GM04503 (cell line): Measurements from ENCODE around the gene CAMKMT.
A peak's percentile ranks its signal among the peaks of the same experiment; 100 is the strongest.

Experiments used
- DNase-seq: peaks from one replicate; pipeline ENCODE4 v3.0.0-alpha.2; 2012; ENCODE audit warnings: low read depth

Gene CAMKMT

GRCh38 chr2:44691174-44691785 lies 329.5 kb downstream of the CAMKMT start:
- DNase-seq, result no peak

GRCh38 chr2:44692821-44693220 lies 331.1 kb downstream of the CAMKMT start:
- DNase-seq, result no peak

GRCh38 chr2:44700824-44701223 lies 339.1 kb downstream of the CAMKMT start:
- DNase-seq, result no peak

GRCh38 chr2:44705356-44705755 lies 343.6 kb downstream of the CAMKMT start:
- DNase-seq, result no peak

- no peak for DNase-seq
Observed at GRCh38 chr2:44705876-44706480, 344.2 kb downstream of the CAMKMT start.

- no peak for DNase-seq
Observed at GRCh38 chr2:44706681-44707553, 345.2 kb downstream of the CAMKMT start.

GRCh38 chr2:44707945-44708660 lies 346.4 kb downstream of the CAMKMT start:
- DNase-seq, result no peak

- DNase-seq, result no peak
Observed at GRCh38 chr2:44708661-44709000, 346.9 kb downstream of the CAMKMT start.

GRCh38 chr2:44713170-44713569 lies 351.4 kb downstream of the CAMKMT start:
- no peak for DNase-seq

GRCh38 chr2:44715671-44716081 lies 353.9 kb downstream of the CAMKMT start:
- peak; percentile 29 for DNase-seq

GRCh38 chr2:44716131-44716530 lies 354.4 kb downstream of the CAMKMT start:
- no peak for DNase-seq

- no peak for DNase-seq
Observed at GRCh38 chr2:44718431-44718830, 356.7 kb downstream of the CAMKMT start.

GRCh38 chr2:44719562-44719961 lies 357.8 kb downstream of the CAMKMT start:
- DNase-seq, result no peak

GRCh38 chr2:44722026-44722625 lies 360.4 kb downstream of the CAMKMT start:
- no peak for DNase-seq

GRCh38 chr2:44723921-44724320 lies 362.2 kb downstream of the CAMKMT start:
- no peak for DNase-seq

- no peak for DNase-seq
Observed at GRCh38 chr2:44730593-44730992, 368.8 kb downstream of the CAMKMT start.

GRCh38 chr2:44731505-44731904 lies 369.8 kb downstream of the CAMKMT start:
- no peak for DNase-seq

- no peak for DNase-seq
Observed at GRCh38 chr2:44736270-44736942, 374.7 kb downstream of the CAMKMT start.

GRCh38 chr2:44740678-44741077 lies 378.9 kb downstream of the CAMKMT start:
- no peak for DNase-seq

GRCh38 chr2:44741507-44741906 lies 379.8 kb downstream of the CAMKMT start:
- no peak for DNase-seq

- DNase-seq, result no peak
Observed at GRCh38 chr2:44742057-44742456, 380.3 kb downstream of the CAMKMT start.

GRCh38 chr2:44743473-44743872 lies 381.7 kb downstream of the CAMKMT start:
- no peak for DNase-seq
